Gastrocnemius medialis (tissue), 4 donors: ENCODE data around the gene TMEM217. TPM values are rescaled to one million over a fixed set of nuclear protein-coding genes. Genes with fewer than 3 reads are reported as not detected.

Experiments
- ATAC-seq, 2 donors: fragments of 150-250 bp; one replicate each; pipeline ENCODE4 v1.9.1; 2016
- DNase-seq, 2 donors: peaks; one replicate each; pipeline ENCODE4 v3.0.0-alpha.2; 2019
- H3K27ac ChIP-seq, 4 donors: fragments of 200-600 bp; sonication (generic); 1 replicate in 1 of 4; 2 replicates in 3 of 4; pipeline ENCODE4 v1.5.1; 2016 to 2018; ENCODE audit warnings: mild to moderate bottlenecking in 2 of 4, moderate library complexity in 1 of 4
- H3K27me3 ChIP-seq, 3 donors: fragments of 200-600 bp; sonication (generic) in 2 of 3; 1 replicate in 1 of 3; 2 replicates in 2 of 3; pipeline versions ENCODE4 v1.5.1 to v1.6.0; 2016 to 2019; ENCODE audit warnings: mild to moderate bottlenecking in 1 of 3, moderate library complexity in 1 of 3
- H3K36me3 ChIP-seq, 2 donors: fragments of 200-600 bp; sonication (generic) in 1 of 2; one replicate each; pipeline ENCODE4 v1.5.1; 2017 to 2018
- H3K4me1 ChIP-seq, 2 donors: fragments of 200-600 bp; sonication (generic) in 1 of 2; one replicate each; pipeline ENCODE4 v1.5.1; 2016 to 2017; ENCODE audit warnings: mild to moderate bottlenecking in 2 of 2
- H3K4me3 ChIP-seq, 4 donors: fragments of 200-600 bp; sonication (generic) in 3 of 4; 1 replicate in 1 of 4; 2 replicates in 3 of 4; pipeline ENCODE4 v1.5.1; 2016 to 2019; ENCODE audit warnings: mild to moderate bottlenecking in 2 of 4
- H3K9me3 ChIP-seq, 3 donors: fragments of 200-600 bp; sonication (generic) in 2 of 3; 1 replicate in 1 of 3; 2 replicates in 2 of 3; pipeline ENCODE4 v1.5.1; 2016 to 2019
- POLR2A ChIP-seq, 2 donors: fragments of 450-650 bp; IDR thresholded peaks; one replicate each; pipeline ENCODE4 v1.6.1; 2017; ENCODE audit warnings: antibody characterized with exemption in 2 of 2, mild to moderate bottlenecking in 2 of 2, moderate library complexity in 2 of 2
- in situ Hi-C, 4 donors: fragments of 200-750 bp; cut with MboI; loops; one replicate each; pipeline versions ENCODE4 v1.15.0 to v1.8.0; 2017; ENCODE audit warnings: low sequenced_read_pairs in 4 of 4
- intact Hi-C: fragments of 100-400 bp; cut with DNase I; formaldehyde crosslinking; loops from one replicate; pipeline ENCODE4 v1.15.1; 2023; ENCODE audit warnings: low total_unique reads
- total RNA-seq, 4 donors: library from RNA; depleted of rRNA; stranded (reverse); fragments of >200 nt; gene quantifications; one replicate each; pipeline versions ENCODE4 v1.1.0 to v1.2.3, GENCODE V29; 2016
- TF ChIP-seq, protein P1 (sequence below), 5 experiments: fragments of 450-650 bp in 3 of 5; fragments of 200-600 bp in 2 of 5; sonication (generic) in 2 of 5; IDR thresholded peaks in 4 of 5; conservative IDR thresholded peaks in 1 of 5; 1 replicate in 4 of 5; 2 replicates in 1 of 5; pipeline ENCODE4 v1.5.1; 2016 to 2019; ENCODE audit warnings: antibody characterized with exemption in 5 of 5, mild to moderate bottlenecking in 3 of 5, moderate library complexity in 3 of 5

The TMEM217 gene
- total RNA-seq, 4 donors from 2014 or later = 0.22 TPM; not detected in 3

DNA sequence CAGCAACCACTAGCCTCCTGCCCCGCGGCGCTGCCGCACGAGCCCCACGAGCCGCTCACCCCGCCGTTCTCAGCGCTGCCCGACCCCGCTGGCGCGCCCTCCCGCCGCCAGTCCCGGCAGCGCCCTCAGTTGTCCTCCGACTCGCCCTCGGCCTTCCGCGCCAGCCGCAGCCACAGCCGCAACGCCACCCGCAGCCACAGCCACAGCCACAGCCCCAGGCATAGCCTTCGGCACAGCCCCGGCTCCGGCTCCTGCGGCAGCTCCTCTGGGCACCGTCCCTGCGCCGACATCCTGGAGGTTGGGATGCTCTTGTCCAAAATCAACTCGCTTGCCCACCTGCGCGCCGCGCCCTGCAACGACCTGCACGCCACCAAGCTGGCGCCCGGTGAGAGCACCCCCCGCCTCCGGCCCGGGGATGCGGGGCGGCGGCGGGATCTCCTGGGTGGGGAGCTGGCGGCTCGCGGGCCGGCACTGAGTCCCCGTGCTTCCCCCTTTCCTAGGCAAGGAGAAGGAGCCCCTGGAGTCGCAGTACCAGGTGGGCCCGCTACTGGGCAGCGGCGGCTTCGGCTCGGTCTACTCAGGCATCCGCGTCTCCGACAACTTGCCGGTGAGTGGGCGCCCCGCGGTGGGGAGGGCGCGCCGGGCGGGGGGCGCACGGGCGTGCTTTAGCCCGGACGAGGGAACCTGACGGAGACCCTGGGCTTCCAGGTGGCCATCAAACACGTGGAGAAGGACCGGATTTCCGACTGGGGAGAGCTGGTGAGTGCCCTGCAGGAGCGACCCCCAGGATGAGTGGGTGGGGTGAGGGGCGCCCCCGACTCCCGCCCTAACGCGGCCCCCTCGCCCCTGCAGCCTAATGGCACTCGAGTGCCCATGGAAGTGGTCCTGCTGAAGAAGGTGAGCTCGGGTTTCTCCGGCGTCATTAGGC is 87.4 kb downstream of the TMEM217 start:
- ATAC-seq (peak; percentile 32 to 55), DNase-seq (peak; percentile 26 to 71)
- peaks cover 13 to 27% of the 10 kb centered on the region in 2 donors for H3K4me1 ChIP-seq
- intact Hi-C loops = loop anchor here (1.0 to 5.0 kb wide), 4 partner anchors 40 to 283 kb away; partner anchors contain the start of gene C6orf89
- H3K27ac ChIP-seq = peak overlapping the region; percentile 92 to 95 (median 93)
- TF ChIP-seq, protein P1, sequence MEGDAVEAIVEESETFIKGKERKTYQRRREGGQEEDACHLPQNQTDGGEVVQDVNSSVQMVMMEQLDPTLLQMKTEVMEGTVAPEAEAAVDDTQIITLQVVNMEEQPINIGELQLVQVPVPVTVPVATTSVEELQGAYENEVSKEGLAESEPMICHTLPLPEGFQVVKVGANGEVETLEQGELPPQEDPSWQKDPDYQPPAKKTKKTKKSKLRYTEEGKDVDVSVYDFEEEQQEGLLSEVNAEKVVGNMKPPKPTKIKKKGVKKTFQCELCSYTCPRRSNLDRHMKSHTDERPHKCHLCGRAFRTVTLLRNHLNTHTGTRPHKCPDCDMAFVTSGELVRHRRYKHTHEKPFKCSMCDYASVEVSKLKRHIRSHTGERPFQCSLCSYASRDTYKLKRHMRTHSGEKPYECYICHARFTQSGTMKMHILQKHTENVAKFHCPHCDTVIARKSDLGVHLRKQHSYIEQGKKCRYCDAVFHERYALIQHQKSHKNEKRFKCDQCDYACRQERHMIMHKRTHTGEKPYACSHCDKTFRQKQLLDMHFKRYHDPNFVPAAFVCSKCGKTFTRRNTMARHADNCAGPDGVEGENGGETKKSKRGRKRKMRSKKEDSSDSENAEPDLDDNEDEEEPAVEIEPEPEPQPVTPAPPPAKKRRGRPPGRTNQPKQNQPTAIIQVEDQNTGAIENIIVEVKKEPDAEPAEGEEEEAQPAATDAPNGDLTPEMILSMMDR (IDR thresholded peaks at IDR 0.05 in 4 of 5, conservative IDR thresholded peaks at IDR 0.05 in 1 of 5) = peak; percentile 34 to 59 (median 50)
- peak in 1 of 2 donors; percentile 45 for TF ChIP-seq POLR2A (IDR thresholded peaks at IDR 0.05)
- in situ Hi-C loops = loop anchor here in 3 of 4 donors (5.0 kb wide), 2 partner anchors 38 to 118 kb away; no protein-coding TSS in a partner anchor
- H3K27me3 ChIP-seq = no peaks in the 10 kb centered on the region
- no peaks in the 10 kb centered on the region for H3K9me3 ChIP-seq
- peak overlapping the region; percentile 64 to 97 (median 90) for H3K4me3 ChIP-seq
- peaks cover 0 to 31% of the 10 kb centered on the region in 2 donors for H3K36me3 ChIP-seq

DNA sequence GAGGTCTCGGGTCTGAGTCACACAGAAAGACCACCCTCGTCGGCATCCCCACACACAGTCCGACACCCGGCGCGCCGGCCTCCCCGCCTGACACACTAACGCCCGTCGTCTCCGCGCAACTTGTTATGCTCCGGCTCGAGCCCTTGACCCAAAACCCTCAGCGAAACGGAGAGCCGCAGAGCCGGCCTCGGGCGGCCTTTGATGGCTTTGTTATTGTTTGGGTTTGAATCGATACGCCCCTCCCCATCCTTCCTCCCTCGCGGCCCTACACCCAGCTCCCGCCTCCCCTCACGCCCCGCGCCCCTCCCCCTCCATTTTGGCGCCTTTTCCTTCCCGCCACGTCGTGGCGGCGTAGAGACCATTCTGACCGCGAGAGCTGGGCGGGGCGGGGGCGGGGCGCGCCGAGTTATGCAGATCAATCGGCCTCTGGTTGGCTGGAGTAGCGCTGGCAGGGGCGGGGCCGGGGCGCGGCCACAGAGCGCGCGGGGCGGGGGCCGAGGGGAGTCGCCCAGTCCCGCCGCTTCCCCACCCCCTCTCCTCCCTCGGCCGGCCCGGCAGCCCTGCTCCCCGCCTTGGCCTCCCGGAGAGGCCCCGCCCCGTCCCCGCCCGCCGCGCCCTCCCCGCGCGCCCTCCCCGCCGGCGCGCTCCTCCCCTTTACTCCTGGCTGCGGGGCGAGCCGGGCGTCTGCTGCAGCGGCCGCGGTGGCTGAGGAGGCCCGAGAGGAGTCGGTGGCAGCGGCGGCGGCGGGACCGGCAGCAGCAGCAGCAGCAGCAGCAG is 88.3 kb downstream of the TMEM217 start, which contains the start of gene PIM1:
PIM1 (plus strand) TSS at position 657 of the 777 bp plus-strand sequence. CDS start 424 bp downstream, outside the sequence.
- peak within 1 kb of the TSS; percentile 92 to 95 (median 93) for H3K27ac ChIP-seq
- peaks cover 0 to 23% of the 10 kb centered on the region in 2 donors for H3K36me3 ChIP-seq
- peak within 1 kb of the TSS; percentile 69 to 97 (median 90) for H3K4me3 ChIP-seq
- in situ Hi-C loops = loop anchor here in 3 of 4 donors (5.0 kb wide), 2 partner anchors 37 to 117 kb away; no protein-coding TSS in a partner anchor
- DNase-seq (peak; percentile 98 to 99), ATAC-seq (peak; percentile 68 to 70)
- intact Hi-C loops = loop anchor here (1.0 to 5.0 kb wide), 4 partner anchors 35 to 282 kb away; partner anchors contain the start of gene C6orf89
- peaks cover 13 to 27% of the 10 kb centered on the region in 2 donors for H3K4me1 ChIP-seq
- no peaks in the 10 kb centered on the region for H3K27me3 ChIP-seq
- peak; percentile 96 for TF ChIP-seq POLR2A (IDR thresholded peaks at IDR 0.05)
- TF ChIP-seq, protein P1 (IDR thresholded peaks at IDR 0.05 in 4 of 5, conservative IDR thresholded peaks at IDR 0.05 in 1 of 5) = no peak
- no peaks in the 10 kb centered on the region for H3K9me3 ChIP-seq

DNA sequence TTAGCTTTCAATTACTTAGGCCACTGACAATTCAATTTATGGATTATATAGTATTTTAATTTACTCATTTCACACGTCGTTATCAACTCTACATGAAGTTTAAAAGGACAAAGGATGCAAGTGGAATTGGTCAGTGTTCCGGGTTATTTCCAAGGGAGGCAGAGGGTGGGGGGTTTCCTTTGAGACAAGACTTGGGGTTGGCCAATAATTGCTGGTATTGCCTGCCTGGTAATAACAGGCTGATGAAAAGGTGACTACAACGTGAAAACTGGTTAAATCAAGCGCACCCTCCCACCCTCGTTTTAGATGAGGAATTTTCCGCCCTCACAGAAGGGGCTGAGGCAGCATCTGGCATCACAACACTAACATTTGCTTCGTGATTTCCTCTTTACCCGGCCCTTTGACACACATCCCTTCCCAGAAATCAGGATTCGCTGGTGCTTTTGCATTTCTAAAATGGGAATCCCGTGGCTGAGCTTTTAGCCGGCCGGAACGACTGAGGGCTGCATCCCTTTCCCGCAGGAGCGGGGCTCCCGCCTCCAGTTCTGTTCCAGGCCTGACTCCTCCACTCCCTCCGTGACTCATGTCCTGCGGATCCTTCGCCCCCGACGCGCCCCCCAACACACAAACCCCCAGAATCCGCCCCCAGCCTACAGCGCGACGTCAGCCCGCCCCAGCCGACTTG is 89.0 kb downstream of the TMEM217 start:
- no peak for DNase-seq

More for the DNA sequence above, 89.0 kb downstream of the TMEM217 start:
- TF ChIP-seq POLR2A (IDR thresholded peaks at IDR 0.05) = no peak
- TF ChIP-seq, protein P1 (IDR thresholded peaks at IDR 0.05 in 4 of 5, conservative IDR thresholded peaks at IDR 0.05 in 1 of 5) = no peak
- H3K4me1 ChIP-seq = peaks cover 13 to 27% of the 10 kb centered on the region in 2 donors
- H3K27me3 ChIP-seq = no peaks in the 10 kb centered on the region
- in situ Hi-C loops (no loop called here), intact Hi-C loops (loop anchor here (1.0 kb wide), 1 partner anchor 35 kb away; no protein-coding TSS in a partner anchor)
- no peaks in the 10 kb centered on the region for H3K9me3 ChIP-seq
- H3K27ac ChIP-seq = peak overlapping the region; percentile 87 to 90 (median 89)
- H3K4me3 ChIP-seq = peak overlapping the region; percentile 69 to 93 (median 77)
- peaks cover 0 to 15% of the 10 kb centered on the region in 2 donors for H3K36me3 ChIP-seq
- ATAC-seq = no peak
